Activated CD4-positive, alpha-beta memory T cell treated with anti-CD3 and anti-CD28 coated beads for 36 hours (primary cell): Measurements from ENCODE around the gene SIRT2. TPM values are rescaled to one million over a fixed set of nuclear protein-coding genes. Genes with fewer than 3 reads are reported as not detected.
"Not testable (repeated sequence)": the region's sequence is repeated elsewhere in the genome, so short reads cannot be mapped to it uniquely, and the experiment has no call there.

Experiments used
- CTCF ChIA-PET: fragments of 350-600 bp; sonication (Branson Sonifier 250); formaldehyde crosslinking; loops from one replicate; lab custom pipeline; 2021; ENCODE audit warnings: antibody characterized with exemption, inconsistent platforms; lab: Charles Lee
- POLR2A ChIA-PET: fragments of 350-600 bp; sonication (Branson Sonifier 250); formaldehyde crosslinking; loops from one replicate; lab custom pipeline; 2021; ENCODE audit warnings: antibody characterized with exemption; lab: Charles Lee
- DNase-seq: peaks from one replicate; pipeline ENCODE4 v3.0.0-alpha.2; 2020
- H3K27ac Mint-ChIP-seq: one replicate; pipeline ENCODE4 v1.8.0; 2021; ENCODE audit warnings: mixed read lengths
- H3K27me3 Mint-ChIP-seq: one replicate; pipeline ENCODE4 v1.8.0; 2021; ENCODE audit warnings: mixed read lengths
- H3K36me3 Mint-ChIP-seq: one replicate; pipeline ENCODE4 v1.8.0; 2021; ENCODE audit warnings: mixed read lengths
- H3K4me1 Mint-ChIP-seq: one replicate; pipeline ENCODE4 v1.8.0; 2021; ENCODE audit warnings: low read depth, mixed read lengths
- H3K4me3 Mint-ChIP-seq: one replicate; pipeline ENCODE4 v1.8.0; 2021; ENCODE audit warnings: mild to moderate bottlenecking, mixed read lengths
- H3K9me3 Mint-ChIP-seq: one replicate; pipeline ENCODE4 v1.8.0; 2021; ENCODE audit warnings: mixed read lengths
- intact Hi-C: fragments of 100-400 bp; cut with micrococcal nuclease; formaldehyde crosslinking; loops from one replicate; pipeline ENCODE4 v1.15.1; 2023
- total RNA-seq, 2 experiments: library from RNA; stranded (reverse); gene quantifications; one replicate each; pipeline ENCODE4 v1.2.3, GENCODE V29; 2021

Gene SIRT2
- total RNA-seq, 2 experiments from 2014 or later, result 23.5 to 24.6 TPM

- H3K27me3 Mint-ChIP-seq, intact Hi-C loops, POLR2A ChIA-PET, H3K9me3 Mint-ChIP-seq, DNase-seq, H3K4me3 Mint-ChIP-seq: not testable (repeated sequence)
- Mint-ChIP-seq H3K27ac (peak overlapping the region; percentile 3), H3K36me3 (peaks cover 28% of the 10 kb centered on the region), H3K4me1 (peaks cover 42% of the 10 kb centered on the region)
- CTCF ChIA-PET, result interaction anchor here (2.2 kb wide), 1 partner anchor 14 kb away, joined by 17 read pairs; no protein-coding TSS in a partner anchor
Measured at GRCh38 chr19:38873400-38873799, 26.0 kb downstream of the SIRT2 start.

DNA sequence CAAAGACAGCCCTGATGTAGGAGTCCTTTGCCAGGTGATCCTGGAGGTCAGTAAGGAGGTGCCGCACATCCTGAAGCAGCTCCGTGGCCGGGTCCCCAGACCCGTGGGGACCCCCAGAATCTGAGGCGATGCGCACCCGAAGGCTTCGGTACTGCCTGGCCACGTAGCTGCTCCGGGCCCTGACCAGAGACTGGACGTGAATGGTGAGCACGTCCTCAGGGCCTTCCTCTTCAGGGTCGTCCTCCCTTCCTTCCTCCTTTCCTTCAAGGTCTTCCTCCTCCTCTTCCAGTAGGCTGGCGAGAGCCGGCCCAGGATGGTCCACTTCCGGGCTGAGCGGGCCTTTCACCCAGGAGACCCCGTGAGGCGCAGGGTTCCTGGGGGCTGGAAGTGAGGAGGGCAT lies 28.8 kb downstream of the SIRT2 start:
- no peak for DNase-seq
- Mint-ChIP-seq H3K4me3 (peak overlapping the region; percentile 70), H3K4me1 (peaks cover 36% of the 10 kb centered on the region), H3K27ac (peak overlapping the region; percentile 69), H3K36me3 (peaks cover 27% of the 10 kb centered on the region), H3K27me3 (no peaks in the 10 kb centered on the region), H3K9me3 (no peaks in the 10 kb centered on the region)
- ChIA-PET CTCF (interaction anchor here (0.9 to 4.4 kb wide), 9 partner anchors 8 to 468 kb away, joined by 3 to 19 read pairs (median 12); partner anchors contain the start of genes FAM98C, MRPS12 and SARS2), POLR2A (interaction anchor here (0.5 to 2.9 kb wide), 6 partner anchors 19 to 622 kb away, joined by 3 to 24 read pairs (median 4); partner anchors contain the start of gene HNRNPL)
- intact Hi-C loops, result no loop called here

- Mint-ChIP-seq H3K4me3 (peak overlapping the region; percentile 76), H3K27me3 (no peaks in the 10 kb centered on the region), H3K36me3 (peaks cover 27% of the 10 kb centered on the region), H3K27ac (peak overlapping the region; percentile 79), H3K4me1 (peaks cover 40% of the 10 kb centered on the region), H3K9me3 (no peaks in the 10 kb centered on the region)
- intact Hi-C loops, result loop anchor here (1.0 to 5.0 kb wide), 3 partner anchors 13 to 38 kb away; partner anchors contain the start of gene ECH1
- CTCF ChIA-PET, result interaction anchor here (0.7 to 4.4 kb wide), 17 partner anchors 9 to 571 kb away, joined by 3 to 19 read pairs (median 5); partner anchors contain the start of genes MRPS12, NFKBIB, RINL and SARS2
- peak; percentile 94 for DNase-seq
- POLR2A ChIA-PET, result interaction anchor here (0.5 to 2.9 kb wide), 7 partner anchors 8 to 479 kb away, joined by 3 to 24 read pairs (median 5); partner anchors contain the start of genes ECH1, HNRNPL and RINL
Measured at GRCh38 chr19:38869836-38870607, 29.4 kb downstream of the SIRT2 start.

- H3K27ac Mint-ChIP-seq, result peak overlapping the region; percentile 79
- H3K4me3 Mint-ChIP-seq, result peak overlapping the region; percentile 76
- intact Hi-C loops, result loop anchor here (1.0 to 5.0 kb wide), 3 partner anchors 12 to 37 kb away; partner anchors contain the start of gene ECH1
- H3K27me3 Mint-ChIP-seq, result no peaks in the 10 kb centered on the region
- POLR2A ChIA-PET, result interaction anchor here (0.6 to 2.9 kb wide), 6 partner anchors 8 to 134 kb away, joined by 3 to 24 read pairs (median 5); partner anchors contain the start of genes ECH1, HNRNPL and RINL
- no peak for DNase-seq
- CTCF ChIA-PET, result interaction anchor here (0.7 to 4.4 kb wide), 16 partner anchors 9 to 572 kb away, joined by 3 to 19 read pairs (median 5); partner anchors contain the start of genes MRPS12, NFKBIB, RINL and SARS2
- H3K4me1 Mint-ChIP-seq, result peaks cover 47% of the 10 kb centered on the region
- peaks cover 27% of the 10 kb centered on the region for H3K36me3 Mint-ChIP-seq
- H3K9me3 Mint-ChIP-seq, result no peaks in the 10 kb centered on the region
Measured at GRCh38 chr19:38869160-38869835, 30.1 kb downstream of the SIRT2 start.

- ChIA-PET POLR2A (interaction anchor here (0.6 to 2.9 kb wide), 5 partner anchors 9 to 37 kb away, joined by 3 to 24 read pairs (median 5); partner anchors contain the start of genes ECH1, HNRNPL and RINL), CTCF (interaction anchor here (1.0 to 4.4 kb wide), 11 partner anchors 10 to 99 kb away, joined by 3 to 19 read pairs (median 7); partner anchors contain the start of genes MRPS12, NFKBIB, RINL and SARS2)
- intact Hi-C loops, result loop anchor here (5.0 kb wide), 1 partner anchor 36 kb away; the partner anchor contains the start of gene ECH1
- no peak for DNase-seq
- H3K4me3 Mint-ChIP-seq, result peak overlapping the region; percentile 76
- H3K36me3 Mint-ChIP-seq, result peaks cover 27% of the 10 kb centered on the region
- no peaks in the 10 kb centered on the region for H3K9me3 Mint-ChIP-seq
- H3K27ac Mint-ChIP-seq, result peak overlapping the region; percentile 79
- peaks cover 49% of the 10 kb centered on the region for H3K4me1 Mint-ChIP-seq
- H3K27me3 Mint-ChIP-seq, result no peaks in the 10 kb centered on the region
Measured at GRCh38 chr19:38868551-38868950, 30.9 kb downstream of the SIRT2 start.

DNA sequence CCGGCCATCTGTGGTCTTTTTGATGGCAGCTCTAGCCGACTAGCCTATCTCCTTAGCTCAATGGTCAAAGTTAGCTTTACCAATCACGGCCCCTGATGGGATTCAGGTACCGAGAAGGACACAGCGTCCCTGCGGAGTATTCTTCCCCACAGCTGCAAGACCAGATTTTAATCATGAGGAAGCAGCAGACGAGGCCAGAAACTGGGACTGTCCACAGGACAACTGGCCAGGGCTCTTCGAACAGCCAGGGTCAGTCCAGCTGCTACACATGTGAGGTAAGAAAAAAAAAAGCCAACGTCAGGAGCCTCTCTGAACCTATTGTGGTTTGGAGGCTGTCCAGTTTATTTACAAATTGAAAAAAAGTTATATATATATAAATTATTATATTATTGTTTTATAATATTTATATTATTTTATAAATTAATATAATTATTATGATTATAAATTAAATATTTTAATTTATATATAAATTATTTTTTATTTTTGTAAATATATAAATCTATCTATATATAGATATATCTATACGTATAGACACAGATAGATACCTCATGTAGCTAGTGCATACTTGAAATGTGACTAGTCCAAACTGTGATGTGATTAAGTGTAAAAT lies 32.1 kb downstream of the SIRT2 start:
- POLR2A ChIA-PET, result no interaction called here
- intact Hi-C loops, result loop anchor here (5.0 kb wide), 1 partner anchor 35 kb away; the partner anchor contains the start of gene ECH1
- Mint-ChIP-seq H3K9me3 (no peaks in the 10 kb centered on the region), H3K27ac (no peak overlapping the region), H3K36me3 (peaks cover 27% of the 10 kb centered on the region), H3K4me1 (peaks cover 48% of the 10 kb centered on the region), H3K27me3 (no peaks in the 10 kb centered on the region), H3K4me3 (no peak overlapping the region)
- DNase-seq, result no peak
- CTCF ChIA-PET, result interaction anchor here (0.6 to 4.4 kb wide), 4 partner anchors 10 to 20 kb away, joined by 3 to 12 read pairs (median 6); partner anchors contain the start of gene RINL

- ChIA-PET CTCF (interaction anchor here (1.2 to 1.5 kb wide), 2 partner anchors 16 to 25 kb away, joined by 3 to 4 read pairs; partner anchors contain the start of gene RINL), POLR2A (interaction anchor here (2.6 kb wide), 1 partner anchor 10 kb away, joined by 10 read pairs; no protein-coding TSS in a partner anchor)
- Mint-ChIP-seq H3K36me3 (peaks cover 6% of the 10 kb centered on the region), H3K27me3 (no peaks in the 10 kb centered on the region), H3K4me3 (no peak overlapping the region), H3K27ac (no peak overlapping the region), H3K4me1 (peaks cover 34% of the 10 kb centered on the region), H3K9me3 (no peaks in the 10 kb centered on the region)
- intact Hi-C loops, result no loop called here
- no peak for DNase-seq
Measured at GRCh38 chr19:38862321-38863059, 36.9 kb downstream of the SIRT2 start.

DNA sequence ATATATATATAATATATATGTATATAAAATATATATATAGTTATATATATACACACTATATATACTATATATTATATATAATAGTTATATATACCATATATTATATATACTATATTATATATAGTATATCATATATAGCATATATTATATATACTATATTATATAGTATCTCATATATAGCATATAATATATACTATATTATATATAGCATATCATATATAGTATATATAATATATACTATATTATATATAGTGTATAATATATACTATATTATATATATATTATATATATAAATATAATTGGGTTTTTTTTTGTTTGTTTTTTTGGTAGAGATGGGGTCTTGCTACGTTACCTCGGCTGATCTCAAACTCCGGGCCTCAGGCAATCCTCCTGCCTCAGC lies 38.0 kb downstream of the SIRT2 start:
- H3K36me3 Mint-ChIP-seq, result peaks cover 6% of the 10 kb centered on the region
- H3K27ac Mint-ChIP-seq, result no peak overlapping the region
- DNase-seq, result no peak
- no peaks in the 10 kb centered on the region for H3K9me3 Mint-ChIP-seq
- no peaks in the 10 kb centered on the region for H3K27me3 Mint-ChIP-seq
- peaks cover 41% of the 10 kb centered on the region for H3K4me1 Mint-ChIP-seq
- POLR2A ChIA-PET, result interaction anchor here (1.7 kb wide), 1 partner anchor 10 kb away, joined by 5 read pairs; no protein-coding TSS in a partner anchor
- no peak overlapping the region for H3K4me3 Mint-ChIP-seq
- intact Hi-C loops, result no loop called here
- CTCF ChIA-PET, result interaction anchor here (1.5 kb wide), 1 partner anchor 26 kb away, joined by 4 read pairs; no protein-coding TSS in a partner anchor

DNA sequence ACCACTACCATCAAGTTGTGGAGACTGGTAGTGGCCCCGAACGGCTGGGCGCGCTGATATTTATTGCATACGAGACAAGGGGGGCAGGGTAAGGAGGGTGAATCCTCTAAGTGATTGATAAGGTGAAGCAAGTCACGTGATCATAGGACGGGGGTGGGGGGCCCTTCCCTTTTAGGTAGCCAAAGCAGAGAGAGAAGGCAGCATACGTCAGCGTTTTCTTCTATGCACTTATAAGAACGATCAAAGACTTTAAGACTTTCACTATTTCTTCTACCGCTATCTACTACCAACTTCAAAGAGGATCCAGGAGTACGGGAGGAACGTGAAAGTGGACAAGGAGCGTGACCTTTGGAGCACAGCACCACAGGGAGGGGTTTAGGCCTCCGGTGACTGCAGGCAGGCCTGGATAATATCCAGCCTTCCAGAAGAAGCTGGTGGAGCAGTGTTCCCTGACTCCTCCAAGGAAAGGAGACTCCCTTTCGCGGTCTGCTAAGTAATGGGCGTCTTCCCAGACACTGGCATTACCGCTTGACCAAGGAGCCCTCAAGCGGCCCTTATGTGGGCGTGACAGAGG lies 39.7 kb downstream of the SIRT2 start:
- H3K27me3 Mint-ChIP-seq, H3K27ac Mint-ChIP-seq, CTCF ChIA-PET, POLR2A ChIA-PET, H3K4me3 Mint-ChIP-seq, H3K36me3 Mint-ChIP-seq, DNase-seq, intact Hi-C loops, H3K9me3 Mint-ChIP-seq: not testable (repeated sequence)
- H3K4me1 Mint-ChIP-seq, result peaks cover 29% of the 10 kb centered on the region

DNA sequence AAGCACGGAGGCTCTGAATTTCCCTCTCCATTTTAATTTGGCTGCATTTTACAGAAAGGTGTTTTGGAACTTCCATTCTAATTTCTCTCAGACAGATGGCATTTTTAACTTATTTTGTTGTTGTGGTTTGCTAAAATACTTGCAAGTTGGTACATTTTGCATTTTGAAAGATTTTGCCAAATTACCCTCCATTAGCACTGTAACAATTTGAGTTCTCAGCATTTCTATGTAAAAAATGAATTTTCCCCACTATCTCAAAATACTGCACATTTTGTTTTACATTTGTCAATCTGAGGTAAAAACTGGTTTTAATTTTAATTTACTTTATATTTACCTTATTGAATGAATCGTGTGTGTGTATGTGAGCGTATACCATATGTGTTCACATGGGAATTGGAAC lies 42.6 kb downstream of the SIRT2 start:
- H3K36me3 Mint-ChIP-seq, result peaks cover 2% of the 10 kb centered on the region
- H3K4me1 Mint-ChIP-seq, result peaks cover 28% of the 10 kb centered on the region
- intact Hi-C loops, result loop anchor here (1.0 kb wide), 1 partner anchor 12 kb away; no protein-coding TSS in a partner anchor
- H3K4me3 Mint-ChIP-seq, result no peak overlapping the region
- no peaks in the 10 kb centered on the region for H3K9me3 Mint-ChIP-seq
- ChIA-PET CTCF (interaction anchor here (0.6 to 2.8 kb wide), 3 partner anchors 12 to 270 kb away, joined by 3 to 12 read pairs (median 6); no protein-coding TSS in a partner anchor), POLR2A (interaction anchor here (0.6 kb wide), 1 partner anchor 167 kb away, joined by 4 read pairs; no protein-coding TSS in a partner anchor)
- H3K27ac Mint-ChIP-seq, result peak overlapping the region; percentile 87
- DNase-seq, result no peak
- no peaks in the 10 kb centered on the region for H3K27me3 Mint-ChIP-seq
